GM21381 (cell line): ENCODE measurements around the gene MACROD2.

ENCODE experiments used
- ATAC-seq: cut with Tn5 transposase; IDR thresholded peaks from one replicate; pipeline ENCODE4 v1.9.1; 2021; ENCODE audit warnings: mild to moderate bottlenecking, moderate library complexity; ENCODE audit not compliant: unreplicated experiment

The MACROD2 gene

GRCh38 chr20:14569641-14570040, 574.3 kb downstream of the MACROD2 start:
- ATAC-seq = no peak

- ATAC-seq = no peak
These were observed 575.5 kb downstream of the MACROD2 start for GRCh38 chr20:14570811-14571210.

GRCh38 chr20:14573676-14574075, 578.4 kb downstream of the MACROD2 start:
- no peak for ATAC-seq

- ATAC-seq = no peak
These were observed 581.0 kb downstream of the MACROD2 start for GRCh38 chr20:14576196-14576877.

- ATAC-seq = no peak
These were observed 585.2 kb downstream of the MACROD2 start for GRCh38 chr20:14580418-14581074.

GRCh38 chr20:14581731-14582130, 586.4 kb downstream of the MACROD2 start:
- ATAC-seq = no peak

- no peak for ATAC-seq
These were observed 587.5 kb downstream of the MACROD2 start for GRCh38 chr20:14582855-14583254.

- ATAC-seq = no peak
These were observed 588.1 kb downstream of the MACROD2 start for GRCh38 chr20:14583413-14583812.

- ATAC-seq = no peak
These were observed 594.1 kb downstream of the MACROD2 start for GRCh38 chr20:14589383-14589782.

GRCh38 chr20:14595051-14595450, 599.7 kb downstream of the MACROD2 start:
- no peak for ATAC-seq

GRCh38 chr20:14597206-14597715, 601.9 kb downstream of the MACROD2 start:
- no peak for ATAC-seq

GRCh38 chr20:14599613-14600012, 604.3 kb downstream of the MACROD2 start:
- ATAC-seq = no peak

- ATAC-seq = no peak
These were observed 605.2 kb downstream of the MACROD2 start for GRCh38 chr20:14600527-14600926.

- no peak for ATAC-seq
These were observed 608.8 kb downstream of the MACROD2 start for GRCh38 chr20:14604143-14604542.

- no peak for ATAC-seq
These were observed 614.3 kb downstream of the MACROD2 start for GRCh38 chr20:14609328-14610221.

- no peak for ATAC-seq
These were observed 616.2 kb downstream of the MACROD2 start for GRCh38 chr20:14611479-14611878.

GRCh38 chr20:14612391-14612790, 617.1 kb downstream of the MACROD2 start:
- ATAC-seq = no peak

GRCh38 chr20:14616003-14616402, 620.7 kb downstream of the MACROD2 start:
- ATAC-seq = no peak

GRCh38 chr20:14617123-14617522, 621.8 kb downstream of the MACROD2 start:
- ATAC-seq = no peak

- ATAC-seq = no peak
These were observed 624.1 kb downstream of the MACROD2 start for GRCh38 chr20:14619411-14619810.

GRCh38 chr20:14622796-14623195, 627.5 kb downstream of the MACROD2 start:
- ATAC-seq = no peak
